HG03025 (cell line): Measurements from ENCODE around the gene ELOVL5.
"Not testable (repeated sequence)": the region's sequence is repeated elsewhere in the genome, so short reads cannot be mapped to it uniquely, and the experiment has no call there.

ENCODE experiments used
- ATAC-seq: cut with Tn5 transposase; IDR thresholded peaks from one replicate; pipeline ENCODE4 v1.9.1; 2021; ENCODE audit warnings: mild to moderate bottlenecking, moderate library complexity; ENCODE audit not compliant: unreplicated experiment, low FRiP score

The ELOVL5 gene

GRCh38 chr6:53309901-53310300, 38.8 kb downstream of the ELOVL5 start:
- ATAC-seq, result no peak

GRCh38 chr6:53309059-53309900, 39.5 kb downstream of the ELOVL5 start:
- no peak for ATAC-seq

- peak; percentile 45 for ATAC-seq
Measured at GRCh38 chr6:53306819-53307347, 41.9 kb downstream of the ELOVL5 start.

DNA sequence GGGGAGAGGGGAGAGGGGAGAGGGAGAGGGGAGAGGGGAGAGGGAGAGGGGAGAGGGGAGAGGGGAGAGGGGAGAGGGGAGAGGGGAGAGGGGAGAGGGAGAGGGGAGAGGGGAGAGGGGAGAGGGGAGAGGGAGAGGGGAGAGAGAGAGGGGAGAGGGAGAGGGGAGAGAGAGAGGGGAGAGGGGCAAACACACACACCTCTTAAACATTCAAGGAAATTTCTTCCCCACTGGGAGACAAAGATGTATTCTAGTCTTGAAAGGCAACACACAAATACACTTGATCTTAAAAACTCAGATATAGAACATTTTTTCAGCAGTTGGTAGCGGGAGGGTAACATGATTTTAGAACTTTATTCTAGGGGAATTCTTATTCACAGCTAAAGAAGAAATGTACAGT, 42.5 kb downstream of the ELOVL5 start:
- not testable (repeated sequence) for ATAC-seq

DNA sequence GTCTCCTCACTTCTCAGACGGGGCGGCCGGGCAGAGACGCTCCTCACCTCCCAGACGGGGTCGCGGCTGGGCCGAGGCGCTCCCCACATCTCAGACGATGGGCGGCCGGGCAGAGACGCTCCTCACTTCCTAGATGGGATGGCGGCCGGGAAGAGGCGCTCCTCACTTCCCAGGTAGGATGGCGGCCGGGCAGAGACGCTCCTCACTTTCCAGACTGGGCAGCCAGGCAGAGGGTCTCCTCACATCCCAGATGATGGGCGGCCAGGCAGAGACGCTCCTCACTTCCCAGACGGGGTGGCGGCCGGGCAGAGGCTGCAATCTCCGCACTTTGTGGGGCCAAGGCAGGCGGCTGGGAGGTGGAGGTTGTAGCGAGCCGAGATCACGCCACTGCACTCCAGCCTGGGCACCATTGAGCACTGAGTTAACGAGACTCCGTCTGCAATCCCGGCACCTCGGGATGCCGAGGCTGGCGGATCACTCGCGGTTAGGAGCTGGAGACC, 43.2 kb downstream of the ELOVL5 start:
- not testable (repeated sequence) for ATAC-seq

GRCh38 chr6:53304953-53305352, 43.8 kb downstream of the ELOVL5 start:
- not testable (repeated sequence) for ATAC-seq

DNA sequence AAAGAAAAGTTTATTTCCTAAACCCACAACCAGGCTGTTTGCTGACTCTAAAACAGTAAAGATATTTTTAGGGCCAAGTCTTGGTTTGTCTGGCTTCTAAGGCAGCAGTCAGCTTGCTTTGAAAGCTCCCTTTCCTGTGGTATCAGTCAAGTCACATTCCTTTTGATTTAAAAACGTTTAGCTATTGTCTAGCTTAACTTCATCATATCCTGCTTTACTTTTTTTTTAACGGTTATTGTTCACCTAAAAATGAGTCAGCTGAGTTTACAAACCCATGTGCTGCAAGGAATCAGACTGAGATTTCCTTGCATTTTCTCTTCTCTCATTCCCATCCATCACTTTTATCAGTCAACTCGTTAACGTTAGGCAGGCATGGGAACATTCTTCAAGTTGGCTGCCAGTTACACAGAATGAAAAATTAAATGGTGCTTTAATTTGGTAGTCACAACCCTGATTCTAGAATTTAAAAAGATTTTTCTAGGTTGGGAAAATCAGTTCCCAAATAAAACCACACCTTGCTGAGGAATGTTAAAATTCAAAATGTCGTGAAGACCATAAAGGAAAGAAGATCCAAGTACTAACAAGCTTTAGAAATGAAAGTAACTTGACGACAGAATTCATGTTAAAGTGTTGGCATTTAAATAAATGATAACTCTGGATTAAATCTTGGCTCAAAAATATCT, 45.9 kb downstream of the ELOVL5 start:
- no peak for ATAC-seq

GRCh38 chr6:53301801-53302537, 46.8 kb downstream of the ELOVL5 start:
- ATAC-seq, result no peak

- ATAC-seq, result no peak
Measured at GRCh38 chr6:53300656-53301551, 47.8 kb downstream of the ELOVL5 start.

- no peak for ATAC-seq
Measured at GRCh38 chr6:53299331-53300005, 49.3 kb downstream of the ELOVL5 start.

- ATAC-seq, result no peak
Measured at GRCh38 chr6:53297004-53297403, 51.7 kb downstream of the ELOVL5 start.

DNA sequence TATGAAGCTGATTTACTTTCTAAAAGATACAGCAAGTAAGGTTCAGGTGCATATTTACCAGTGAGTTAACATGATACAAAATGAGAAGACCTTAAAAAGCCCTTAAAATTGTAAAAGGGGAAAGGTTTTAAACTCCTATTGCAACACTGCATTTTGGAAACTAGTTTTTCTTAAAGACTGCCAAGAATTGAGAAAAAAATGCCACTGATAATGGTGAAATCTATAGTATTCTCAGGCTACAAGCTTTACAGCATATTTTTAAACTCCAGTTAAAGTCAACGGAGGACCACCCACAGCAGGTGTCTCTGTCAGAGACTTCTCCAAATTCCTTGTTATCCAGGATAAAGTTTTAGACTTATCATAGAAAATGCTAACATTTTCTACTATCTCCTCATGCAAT, 53.6 kb downstream of the ELOVL5 start:
- no peak for ATAC-seq

DNA sequence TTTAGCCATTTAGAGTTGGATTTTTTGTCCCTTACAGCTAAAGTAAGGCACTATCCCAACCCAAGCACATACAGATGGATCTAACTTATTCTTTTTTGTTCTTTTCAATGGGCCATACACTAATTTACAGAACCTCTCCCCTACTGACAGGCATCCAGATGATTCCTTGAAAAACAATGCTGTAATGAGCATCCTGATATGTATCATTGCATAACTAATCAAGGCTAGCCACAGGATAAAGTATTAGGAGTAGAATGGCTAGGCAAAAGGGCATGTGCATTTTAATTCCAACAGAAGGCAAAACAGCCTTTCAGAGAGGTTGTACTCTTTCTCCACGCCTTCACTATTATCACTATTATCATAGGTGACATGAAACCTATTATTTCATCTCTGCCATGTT, 54.1 kb downstream of the ELOVL5 start:
- no peak for ATAC-seq

- no peak for ATAC-seq
Measured at GRCh38 chr6:53294095-53294494, 54.7 kb downstream of the ELOVL5 start.

DNA sequence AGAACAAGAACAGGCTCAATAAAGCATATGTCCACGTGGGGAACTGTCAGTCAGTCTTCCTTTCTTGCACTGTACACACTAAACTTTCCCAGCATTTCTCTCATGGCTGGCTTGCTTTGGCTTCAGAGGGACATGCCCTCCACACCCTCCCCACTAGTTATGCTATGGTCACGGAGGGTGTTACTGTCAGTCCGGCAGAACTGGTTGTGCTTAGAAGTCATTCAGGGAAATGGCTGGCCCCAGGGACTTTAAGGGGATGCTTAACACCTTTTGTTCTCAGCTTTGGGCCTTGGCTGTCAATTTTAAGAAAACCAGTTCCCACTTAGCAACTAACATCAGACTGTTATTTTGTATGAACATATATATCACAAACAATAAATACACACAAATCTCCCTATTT, 55.1 kb downstream of the ELOVL5 start:
- ATAC-seq, result no peak

DNA sequence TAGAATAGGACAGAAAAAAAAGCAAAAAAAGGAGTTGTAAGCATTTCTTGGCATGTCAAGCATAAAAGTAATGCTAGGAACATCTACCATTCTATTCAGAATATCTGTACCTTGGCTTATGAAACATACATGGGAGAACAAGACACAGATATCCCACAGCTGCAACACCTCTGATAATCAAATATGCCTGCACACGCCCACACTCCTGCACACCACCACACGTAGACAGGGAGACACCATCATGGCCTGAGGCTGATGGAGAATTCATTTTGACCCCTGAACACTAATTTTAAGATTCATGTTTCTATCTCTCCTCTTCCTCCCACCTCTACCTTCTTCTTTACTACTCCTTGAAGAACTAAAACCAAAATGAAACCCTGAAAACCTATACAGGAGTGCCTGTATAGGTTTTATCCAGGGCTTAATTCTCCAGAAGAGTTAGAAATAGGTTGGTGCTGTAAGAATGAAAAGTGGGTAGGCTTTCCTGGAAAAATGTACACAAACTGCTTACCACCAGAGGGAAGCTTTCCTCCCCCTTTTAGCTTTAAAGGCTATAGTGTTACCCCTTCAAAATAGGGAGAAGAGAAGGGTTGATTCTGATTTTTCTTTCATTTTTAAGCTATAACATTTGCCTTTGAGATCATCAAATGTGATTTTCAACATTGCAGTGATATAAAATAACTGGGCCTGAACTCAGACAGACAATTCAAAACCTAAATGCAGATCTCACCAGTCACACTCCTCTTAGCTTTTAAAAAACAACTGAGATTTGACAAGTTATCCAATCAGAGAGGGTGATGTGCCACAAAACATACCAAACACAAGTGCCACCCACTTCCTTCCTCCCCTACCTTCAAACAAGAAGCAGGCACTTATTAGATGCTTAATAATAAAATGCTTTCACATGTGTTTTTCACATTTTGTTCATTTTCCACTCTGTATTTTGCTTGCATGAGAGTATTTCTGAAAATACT, 57.9 kb downstream of the ELOVL5 start:
- ATAC-seq, result no peak

- no peak for ATAC-seq
Measured at GRCh38 chr6:53287336-53288225, 61.2 kb downstream of the ELOVL5 start.
